Psoas muscle (tissue), 8 donors: ENCODE data around the gene CACNA1C. TPM values are rescaled to one million over a fixed set of nuclear protein-coding genes. Genes with fewer than 3 reads are reported as not detected.

Experiments used
- ATAC-seq, 4 donors: fragments of 200-7000 bp; cut with Tn5 transposase; one replicate each; pipeline ENCODE4 v1.9.1; 2020; ENCODE audit warnings: moderate library complexity in 3 of 4, mild to moderate bottlenecking in 2 of 4
- DNase-seq, 2 donors: peaks; one replicate each; pipeline ENCODE4 v3.0.0-alpha.2; 2020
- H3K27ac ChIP-seq: fragments of 200-600 bp; one replicate; pipeline ENCODE4 v1.8.0; 2022
- H3K27me3 ChIP-seq, 3 donors: fragments of 200-600 bp in 1 of 3; one replicate each; pipeline versions ENCODE4 v1.6.1 to v1.8.0; 2013 to 2022; ENCODE audit warnings: low read length in 2 of 3, mild to moderate bottlenecking in 2 of 3, moderate library complexity in 1 of 3; ENCODE audit not compliant: insufficient read depth in 3 of 3
- H3K36me3 ChIP-seq, 2 donors: fragments of 200-600 bp in 1 of 2; one replicate each; pipeline versions ENCODE4 v1.6.1 to v1.8.0; 2013 to 2022; ENCODE audit warnings: low read depth in 1 of 2, mild to moderate bottlenecking in 1 of 2, moderate library complexity in 1 of 2; ENCODE audit not compliant: insufficient read depth in 1 of 2
- H3K4me1 ChIP-seq: fragments of 200-600 bp; one replicate; pipeline ENCODE4 v1.8.0; 2022
- H3K4me3 ChIP-seq: fragments of 200-600 bp; one replicate; pipeline ENCODE4 v1.8.0; 2022; ENCODE audit warnings: mild to moderate bottlenecking
- H3K9me3 ChIP-seq: fragments of 200-600 bp; one replicate; pipeline ENCODE4 v1.8.0; 2022
- CTCF ChIP-seq: fragments of 200-600 bp; IDR thresholded peaks from one replicate; pipeline ENCODE4 v1.8.0; 2022; ENCODE audit warnings: antibody characterized with exemption
- WGBS, 3 donors: extraction: QIAGEN DNeasy Blood & Tissue Kit; methylation state at CpG; one replicate each; pipeline versions ENCODE4 v1.1.6 to v1.1.7; 2013; 5-methylcytosine and 5-hydroxymethylcytosine counted together
- intact Hi-C, 2 donors: fragments of 100-400 bp; cut with DNase I; formaldehyde crosslinking; loops; one replicate each; pipeline versions ENCODE4 v1.11.0 to v1.14.2; 2022
- polyA plus RNA-seq, 3 donors: library from polyadenylated mRNA; stranded (reverse); fragments of 200-250 nt; gene quantifications; one replicate each; pipeline ENCODE4 v1.2.3, GENCODE V29; 2013
- total RNA-seq, 4 donors: library from RNA; stranded (reverse); fragmentation: NEBNext Ultra II Directional in 2 of 4; extraction: Animal tissue kit (Norgen Biotek cat#: 25700) in 2 of 4; gene quantifications; one replicate each; pipeline versions ENCODE4 v1.2.1 to v1.2.4, GENCODE V29; 2021 to 2023
- donor health status: healthy with polysubstance abuse.
- donor health status: DM: no; HTN: no; CAD: no; lungs with moderate emphysema.
- donor health status: Bipolar disorder and iron deficiency.
- donor health status: healthy.
- donor health status: DM: yes; HTN: yes; CAD: no.
- donor health status: DM: no; HTN: no; CAD: no.
- donor health status: DM: no; HTN: no; CAD: no.
- donor health status: DM: yes; HTN: yes; CAD: no.

Gene CACNA1C
- total and polyA plus RNA-seq, 7 donors: 0.26 to 2.9 (median 0.95) TPM

- no peaks in the 10 kb centered on the region for H3K9me3 ChIP-seq
- H3K27me3 ChIP-seq: peaks cover 0 to 18% (median 4%) of the 10 kb centered on the region in 3 donors
- H3K27ac ChIP-seq: no peak overlapping the region
- peaks cover 10% of the 10 kb centered on the region for H3K4me1 ChIP-seq
- no peak overlapping the region for H3K4me3 ChIP-seq
- ATAC-seq (no peak), DNase-seq (no peak)
- intact Hi-C loops: no loop called here
- 80 to 87% (median 83%) methylated on average over 5 of the region's 5 CpGs for WGBS, 3 donors
- no peak for TF ChIP-seq CTCF
- H3K36me3 ChIP-seq: no peaks in the 10 kb centered on the region
Measured at GRCh38 chr12:2166696-2167095, 113.9 kb downstream of the CACNA1C start.

- H3K27me3 ChIP-seq: peaks cover 0 to 18% (median 4%) of the 10 kb centered on the region in 3 donors
- no peak for TF ChIP-seq CTCF
- no peaks in the 10 kb centered on the region for H3K36me3 ChIP-seq
- ATAC-seq (no peak), DNase-seq (no peak)
- no peaks in the 10 kb centered on the region for H3K9me3 ChIP-seq
- no peak overlapping the region for H3K27ac ChIP-seq
- H3K4me1 ChIP-seq: peaks cover 10% of the 10 kb centered on the region
- H3K4me3 ChIP-seq: no peak overlapping the region
- intact Hi-C loops: no loop called here
Measured at GRCh38 chr12:2167231-2167630, 114.4 kb downstream of the CACNA1C start.

GRCh38 chr12:2168808-2169207 is 116.0 kb downstream of the CACNA1C start:
- peaks cover 0 to 18% (median 4%) of the 10 kb centered on the region in 3 donors for H3K27me3 ChIP-seq
- WGBS, 3 donors: 41 to 57% (median 52%) methylated on average over 6 of the region's 6 CpGs
- TF ChIP-seq CTCF: no peak
- no peaks in the 10 kb centered on the region for H3K36me3 ChIP-seq
- H3K4me1 ChIP-seq: peaks cover 4% of the 10 kb centered on the region
- H3K9me3 ChIP-seq: no peaks in the 10 kb centered on the region
- no peak overlapping the region for H3K4me3 ChIP-seq
- DNase-seq: no peak
- no peak for ATAC-seq
- H3K27ac ChIP-seq: no peak overlapping the region
- intact Hi-C loops: no loop called here

GRCh38 chr12:2169489-2169888 is 116.7 kb downstream of the CACNA1C start:
- H3K9me3 ChIP-seq: no peaks in the 10 kb centered on the region
- no peak overlapping the region for H3K4me3 ChIP-seq
- no peak for DNase-seq
- no peaks in the 10 kb centered on the region for H3K36me3 ChIP-seq
- WGBS, 3 donors: 61 to 88% (median 71%) methylated on average over 4 of the region's 4 CpGs
- no peak for ATAC-seq
- H3K4me1 ChIP-seq: no peaks in the 10 kb centered on the region
- intact Hi-C loops: no loop called here
- peaks cover 0 to 13% (median 4%) of the 10 kb centered on the region in 3 donors for H3K27me3 ChIP-seq
- H3K27ac ChIP-seq: no peak overlapping the region
- TF ChIP-seq CTCF: no peak

GRCh38 chr12:2169940-2170339 is 117.2 kb downstream of the CACNA1C start:
- Histone ChIP-seq H3K4me1 (no peaks in the 10 kb centered on the region), H3K9me3 (no peaks in the 10 kb centered on the region), H3K27ac (no peak overlapping the region), H3K27me3 (peaks cover 0 to 10% (median 4%) of the 10 kb centered on the region in 3 donors), H3K4me3 (no peak overlapping the region), H3K36me3 (no peaks in the 10 kb centered on the region)
- no peak for TF ChIP-seq CTCF
- WGBS, 3 donors: 80 to 83% (median 83%) methylated on average over 2 of the region's 2 CpGs
- ATAC-seq (no peak), DNase-seq (no peak)
- intact Hi-C loops: no loop called here
